HG03442 (cell line): Measurements from ENCODE around the gene BAD.
"Not testable (repeated sequence)": the region's sequence is repeated elsewhere in the genome, so short reads cannot be mapped to it uniquely, and the experiment has no call there.

Experiments used
- ATAC-seq: cut with Tn5 transposase; IDR thresholded peaks from one replicate; pipeline ENCODE4 v1.9.1; 2021; ENCODE audit warnings: mild to moderate bottlenecking, moderate library complexity; ENCODE audit not compliant: unreplicated experiment

BAD gene

GRCh38 chr11:64284048-64284961 lies at the start of gene BAD:
BAD (minus strand) TSS chr11:64284665; CDS start chr11:64284368, 297 bp downstream.
- peak; percentile 55 for ATAC-seq

- ATAC-seq = no peak
These were observed 49.1 kb upstream of the BAD start for GRCh38 chr11:64333556-64333955.

- ATAC-seq = peak; percentile 54
These were observed 47.3 kb upstream of the BAD start for GRCh38 chr11:64331569-64332371.

GRCh38 chr11:64330888-64331287 lies 46.4 kb upstream of the BAD start:
- ATAC-seq = no peak

GRCh38 chr11:64327993-64328392 lies 43.5 kb upstream of the BAD start:
- ATAC-seq = no peak

- no peak for ATAC-seq
These were observed 42.9 kb upstream of the BAD start for GRCh38 chr11:64327375-64327774.

- no peak for ATAC-seq
These were observed 40.4 kb upstream of the BAD start for GRCh38 chr11:64324692-64325469.

- ATAC-seq = not testable (repeated sequence)
These were observed 39.5 kb upstream of the BAD start for GRCh38 chr11:64323984-64324383.

GRCh38 chr11:64323373-64323772 lies 38.9 kb upstream of the BAD start:
- no peak for ATAC-seq

GRCh38 chr11:64322925-64323260 lies 38.4 kb upstream of the BAD start:
- no peak for ATAC-seq

GRCh38 chr11:64321533-64321932 lies 37.1 kb upstream of the BAD start:
- ATAC-seq = no peak

GRCh38 chr11:64321026-64321425 lies 36.6 kb upstream of the BAD start:
- no peak for ATAC-seq

GRCh38 chr11:64320556-64320955 lies 36.1 kb upstream of the BAD start:
- ATAC-seq = no peak

GRCh38 chr11:64318766-64319761 lies 34.6 kb upstream of the BAD start:
- no peak for ATAC-seq

- peak; percentile 69 for ATAC-seq
These were observed 33.7 kb upstream of the BAD start, which contains the start of gene PRDX5 for GRCh38 chr11:64317961-64318765. PRDX5 (plus strand) TSS chr11:64318121; CDS start chr11:64318216, 95 bp downstream.

- peak; percentile 59 for ATAC-seq
These were observed 33.0 kb upstream of the BAD start, which contains the start of gene TRMT112 for GRCh38 chr11:64317325-64317960. TRMT112 (minus strand) TSS chr11:64317559; CDS start chr11:64317526, 33 bp downstream.

GRCh38 chr11:64316672-64317324 lies 32.3 kb upstream of the BAD start:
- peak; percentile 0 for ATAC-seq
